Subcutaneous adipose tissue (tissue), 4 donors: Measurements from ENCODE around the gene ECD. TPM values are rescaled to one million over a fixed set of nuclear protein-coding genes. Genes with fewer than 3 reads are reported as not detected.

Source experiments
- total RNA-seq, 4 donors: library from RNA; depleted of rRNA; stranded (reverse); fragments of >200 nt; gene quantifications; one replicate each; pipeline ENCODE4 v1.1.0, GENCODE V29; 2016
- TF ChIP-seq, protein P1 (sequence below): fragments of 450-650 bp; IDR thresholded peaks from one replicate; pipeline ENCODE4 v1.5.1; 2016; ENCODE audit warnings: low read depth, mild to moderate bottlenecking, control low read depth, antibody characterized with exemption, moderate library complexity

Gene ECD
- total RNA-seq, 4 donors from 2014 or later, result 25.1 to 40.6 (median 27.9) TPM

DNA sequence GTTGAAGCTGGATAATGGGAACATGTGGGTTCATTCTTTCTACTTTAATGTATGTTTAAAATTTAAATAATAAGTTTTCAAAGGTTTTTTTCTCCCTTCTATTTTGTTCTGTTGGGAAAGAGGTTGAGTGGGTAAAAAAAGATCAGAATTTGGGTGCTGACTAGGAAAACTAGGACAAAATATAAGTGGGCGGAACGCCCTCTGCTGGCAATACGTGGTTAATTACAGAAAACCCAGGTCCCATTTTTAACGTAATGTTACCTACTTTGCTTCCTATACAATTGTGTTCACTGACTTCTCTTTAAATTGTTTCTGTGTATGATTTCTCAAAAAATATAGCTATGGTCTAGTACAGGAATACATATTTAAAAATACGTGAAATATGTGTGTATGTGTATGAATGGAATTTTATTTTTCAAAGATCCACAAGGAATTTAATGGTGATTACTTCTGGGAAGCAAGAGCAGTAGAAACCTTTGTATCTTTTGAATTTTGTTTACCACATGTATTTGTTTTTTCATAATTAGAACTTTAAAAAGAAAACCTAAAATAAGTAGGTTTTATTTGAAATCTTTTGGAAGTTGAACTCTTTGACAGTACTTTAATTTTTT lies 8.7 kb downstream of the ECD start:
- TF ChIP-seq, protein P1, sequence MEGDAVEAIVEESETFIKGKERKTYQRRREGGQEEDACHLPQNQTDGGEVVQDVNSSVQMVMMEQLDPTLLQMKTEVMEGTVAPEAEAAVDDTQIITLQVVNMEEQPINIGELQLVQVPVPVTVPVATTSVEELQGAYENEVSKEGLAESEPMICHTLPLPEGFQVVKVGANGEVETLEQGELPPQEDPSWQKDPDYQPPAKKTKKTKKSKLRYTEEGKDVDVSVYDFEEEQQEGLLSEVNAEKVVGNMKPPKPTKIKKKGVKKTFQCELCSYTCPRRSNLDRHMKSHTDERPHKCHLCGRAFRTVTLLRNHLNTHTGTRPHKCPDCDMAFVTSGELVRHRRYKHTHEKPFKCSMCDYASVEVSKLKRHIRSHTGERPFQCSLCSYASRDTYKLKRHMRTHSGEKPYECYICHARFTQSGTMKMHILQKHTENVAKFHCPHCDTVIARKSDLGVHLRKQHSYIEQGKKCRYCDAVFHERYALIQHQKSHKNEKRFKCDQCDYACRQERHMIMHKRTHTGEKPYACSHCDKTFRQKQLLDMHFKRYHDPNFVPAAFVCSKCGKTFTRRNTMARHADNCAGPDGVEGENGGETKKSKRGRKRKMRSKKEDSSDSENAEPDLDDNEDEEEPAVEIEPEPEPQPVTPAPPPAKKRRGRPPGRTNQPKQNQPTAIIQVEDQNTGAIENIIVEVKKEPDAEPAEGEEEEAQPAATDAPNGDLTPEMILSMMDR, result no peak

DNA sequence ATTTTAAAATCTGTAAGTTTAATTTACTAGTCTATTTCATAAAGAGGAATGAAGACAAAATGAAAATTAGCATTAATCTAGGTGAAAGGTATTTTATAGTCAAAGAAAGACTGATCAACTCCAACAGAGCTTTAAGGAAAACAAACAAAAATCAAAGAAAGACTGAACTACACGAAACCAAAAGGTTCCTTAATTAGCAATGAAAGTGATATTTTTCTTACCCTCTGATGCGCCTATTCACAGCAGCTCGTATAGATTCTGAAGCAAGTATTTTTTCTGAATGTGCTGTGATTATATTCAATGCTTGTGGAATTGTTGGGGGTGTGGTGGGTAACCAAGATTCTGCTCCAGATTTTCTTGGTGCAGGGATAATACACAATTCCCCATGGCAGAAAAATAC lies 11.8 kb downstream of the ECD start:
- TF ChIP-seq, protein P1, result no peak

DNA sequence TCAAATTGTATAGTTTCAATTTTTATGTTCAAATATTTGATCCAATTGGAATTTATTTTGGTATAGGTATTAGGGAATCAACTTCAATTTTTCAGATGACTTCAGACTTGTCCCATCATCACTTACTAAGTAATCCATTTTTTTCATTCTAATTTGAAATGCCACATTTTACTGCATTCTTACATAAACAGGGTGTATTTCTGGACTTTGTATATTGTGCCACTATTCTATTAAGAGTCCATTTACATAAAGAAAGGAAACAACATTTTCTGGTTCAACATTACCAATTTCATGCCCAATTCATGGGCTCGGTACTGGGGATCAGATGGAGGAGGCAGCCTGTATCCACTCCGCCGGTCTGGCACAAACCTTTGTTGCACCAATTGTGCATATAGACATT lies 15.8 kb downstream of the ECD start:
- TF ChIP-seq, protein P1, result no peak

DNA sequence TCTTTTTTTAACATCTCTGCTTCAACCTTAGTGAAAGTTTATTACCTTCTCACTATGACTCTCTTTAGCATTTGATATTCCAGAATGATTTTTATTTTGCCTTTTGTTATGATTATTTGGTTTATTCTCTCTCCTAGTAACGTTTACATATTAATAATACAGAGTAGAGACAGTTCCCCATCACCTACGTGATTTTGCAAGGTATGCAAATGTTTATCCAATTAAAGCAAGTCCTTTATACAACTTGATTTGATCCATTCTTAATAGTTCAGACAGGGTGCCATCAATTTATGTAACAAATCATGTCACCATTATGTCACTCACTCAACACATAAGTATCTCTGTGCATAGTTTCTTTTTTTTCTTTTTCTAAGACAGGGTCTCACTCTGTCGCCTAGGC lies 26.2 kb downstream of the ECD start:
- TF ChIP-seq, protein P1, result no peak

DNA sequence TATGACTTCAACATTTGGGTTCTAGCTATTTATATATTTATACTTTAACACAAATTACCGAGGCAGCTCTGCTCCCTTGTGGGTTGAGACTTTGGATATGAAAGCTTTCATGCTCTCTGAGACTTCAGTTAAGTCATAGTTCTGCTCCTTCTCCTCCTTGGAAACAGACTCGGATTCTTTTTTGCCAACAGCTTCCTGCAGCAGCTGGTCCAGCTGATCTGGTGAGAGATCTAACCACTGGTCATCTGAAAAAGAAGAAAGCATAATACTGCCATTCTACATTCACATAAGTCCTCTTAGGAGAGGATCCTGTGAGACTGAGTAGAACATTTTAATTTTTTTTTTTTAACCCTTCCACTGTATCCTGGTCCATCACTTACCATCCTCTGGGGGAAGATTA lies 28.6 kb downstream of the ECD start:
- TF ChIP-seq, protein P1, result no peak

DNA sequence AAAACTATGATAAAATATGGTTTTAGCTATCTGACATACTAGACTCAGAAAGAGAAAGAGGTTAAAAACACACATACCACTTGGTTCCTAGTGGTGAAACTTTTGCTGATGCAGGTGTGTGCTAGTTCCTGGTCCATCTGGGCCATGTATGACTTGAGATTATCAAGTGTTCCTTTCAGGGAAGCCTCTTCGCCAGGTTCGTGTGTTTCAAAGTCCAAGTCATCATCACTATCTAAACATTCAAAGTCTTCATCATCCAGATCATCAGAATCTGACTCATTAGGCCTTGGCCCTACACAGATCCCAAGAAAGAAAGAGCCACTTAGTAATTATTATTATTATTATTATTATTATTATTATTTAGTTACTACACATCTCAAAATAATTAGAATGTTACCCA lies 31.2 kb downstream of the ECD start:
- TF ChIP-seq, protein P1, result no peak

DNA sequence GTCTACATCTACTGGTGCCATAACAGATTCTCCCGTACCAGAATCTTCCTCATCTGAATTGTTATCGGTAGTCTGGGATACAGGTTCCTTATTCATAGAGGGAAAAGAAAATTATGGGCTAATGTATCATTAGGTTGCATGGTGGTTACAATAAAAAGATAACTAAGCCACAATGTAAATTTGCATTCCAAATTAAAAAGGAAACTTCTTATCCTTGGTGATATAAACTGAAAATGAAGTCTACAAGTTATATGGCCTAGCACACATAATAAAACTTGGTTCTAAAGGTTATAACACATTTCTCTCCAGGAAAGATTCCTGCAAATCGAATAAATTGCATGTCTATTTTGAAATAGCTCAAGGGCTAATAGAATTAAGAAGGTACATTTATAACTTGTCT lies 33.1 kb downstream of the ECD start:
- TF ChIP-seq, protein P1, result no peak
